ENCODE results near the gene KIF25.

Gene KIF25

GRCh38 chr6:168087436-168088160 lies 90.1 kb downstream of the KIF25 start:
- TF ChIP-seq SIN3A (IDR thresholded peaks at IDR 0.05; ENCODE audit: borderline replicate concordance, insufficient read depth, low read length) = no peak
- no peak for TF ChIP-seq TAF1 (IDR thresholded peaks at IDR 0.05; ENCODE audit: borderline replicate concordance, insufficient read depth, low read length)
- no peak for TF ChIP-seq REST (IDR thresholded peaks at IDR 0.05; ENCODE audit: insufficient read depth in 1 of 2, low read depth in 2 of 2, low read length in 2 of 2)
- no peak for TF ChIP-seq POLR2AphosphoS5 (IDR thresholded peaks at IDR 0.05; ENCODE audit: low read depth, low read length)
- no peak for TF ChIP-seq FOXP2 (optimal IDR thresholded peaks at IDR 0.05; ENCODE audit: borderline replicate concordance, extremely low read depth, extremely low read length, insufficient read depth)

- TF ChIP-seq REST (IDR thresholded peaks at IDR 0.05; ENCODE audit: insufficient read depth in 1 of 2, low read depth in 2 of 2, low read length in 2 of 2) (no peak), SIN3A (IDR thresholded peaks at IDR 0.05; ENCODE audit: borderline replicate concordance, insufficient read depth, low read length) (no peak), FOXP2 (optimal IDR thresholded peaks at IDR 0.05; ENCODE audit: borderline replicate concordance, extremely low read depth, extremely low read length, insufficient read depth) (no peak), TAF1 (IDR thresholded peaks at IDR 0.05; ENCODE audit: borderline replicate concordance, insufficient read depth, low read length) (no peak), POLR2AphosphoS5 (IDR thresholded peaks at IDR 0.05; ENCODE audit: low read depth, low read length) (no peak)
Measured at GRCh38 chr6:168088161-168089053, 90.9 kb downstream of the KIF25 start.

DNA sequence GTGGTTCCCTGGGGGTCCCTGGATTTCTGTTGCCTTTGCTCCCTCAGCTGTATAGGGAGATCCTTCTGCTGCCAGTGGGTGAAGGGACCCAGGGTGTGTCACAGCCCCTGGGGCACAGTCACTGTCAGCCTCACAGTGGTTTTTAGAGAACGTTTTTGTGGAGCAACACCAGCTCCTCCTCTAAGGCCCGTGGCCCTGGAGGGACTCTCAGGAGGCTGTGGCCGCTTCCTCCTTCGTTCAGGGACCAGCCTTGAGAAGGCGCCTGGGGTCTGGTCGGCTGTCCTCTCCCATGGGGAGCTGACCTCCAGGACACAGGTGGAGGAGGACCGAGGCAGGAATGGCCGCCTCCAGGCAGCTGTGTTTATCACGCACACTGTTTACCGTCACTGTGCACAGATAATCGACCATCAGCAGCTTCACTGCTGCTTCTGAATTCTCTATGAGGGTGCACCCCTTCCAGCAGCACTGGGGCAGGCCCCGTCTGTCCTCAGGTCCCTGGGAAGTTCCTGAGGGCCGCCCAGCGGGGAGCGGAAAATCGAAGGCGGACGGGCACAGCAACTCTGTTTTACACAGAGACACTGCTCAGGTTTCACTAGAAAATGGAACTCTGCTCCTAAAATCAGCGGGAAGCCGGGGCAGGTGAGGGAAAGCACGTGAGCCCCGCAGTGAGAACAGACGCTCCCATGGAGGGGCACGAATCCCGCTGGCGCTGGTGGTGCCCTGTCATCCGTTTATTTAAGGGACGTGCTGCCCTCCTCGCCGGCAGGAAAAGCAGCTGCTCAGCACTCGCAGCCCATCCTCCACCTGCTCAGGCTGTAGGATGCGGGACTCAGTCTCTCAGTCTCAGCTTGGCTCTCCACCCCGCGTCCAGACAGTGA lies 92.0 kb downstream of the KIF25 start:
- TF ChIP-seq SIN3A (IDR thresholded peaks at IDR 0.05; ENCODE audit: borderline replicate concordance, insufficient read depth, low read length) (no peak), POLR2AphosphoS5 (IDR thresholded peaks at IDR 0.05; ENCODE audit: low read depth, low read length) (no peak), REST (IDR thresholded peaks at IDR 0.05; ENCODE audit: insufficient read depth in 1 of 2, low read depth in 2 of 2, low read length in 2 of 2) (no peak), FOXP2 (optimal IDR thresholded peaks at IDR 0.05; ENCODE audit: borderline replicate concordance, extremely low read depth, extremely low read length, insufficient read depth) (no peak)

- TF ChIP-seq FOXP2 (optimal IDR thresholded peaks at IDR 0.05; ENCODE audit: borderline replicate concordance, extremely low read depth, extremely low read length, insufficient read depth) (no peak), REST (IDR thresholded peaks at IDR 0.05; ENCODE audit: insufficient read depth in 1 of 2, low read depth in 2 of 2, low read length in 2 of 2) (no peak), SIN3A (IDR thresholded peaks at IDR 0.05; ENCODE audit: borderline replicate concordance, insufficient read depth, low read length) (no peak), TAF1 (IDR thresholded peaks at IDR 0.05; ENCODE audit: borderline replicate concordance, insufficient read depth, low read length) (no peak), POLR2AphosphoS5 (IDR thresholded peaks at IDR 0.05; ENCODE audit: low read depth, low read length) (no peak)
Measured at GRCh38 chr6:168090064-168090690, 92.7 kb downstream of the KIF25 start.

Measured in PFSK-1 (cell line).